Osteoblast (primary cell): Measurements from ENCODE around the gene PPP1R14B. TPM values are rescaled to one million over a fixed set of nuclear protein-coding genes. Genes with fewer than 3 reads are reported as not detected.

Experiments
- DNase-seq: peaks from one replicate; pipeline ENCODE4 v3.0.0; 2011; ENCODE audit warnings: low spot score, mixed read lengths; ENCODE audit not compliant: insufficient read length; ENCODE audit errors: missing footprints
- H2AFZ ChIP-seq: 2 replicates; pipeline ENCODE4 v1.6.0; 2011; ENCODE audit warnings: mild to moderate bottlenecking, low read length
- H3K27ac ChIP-seq: 2 replicates; pipeline ENCODE4 v1.5.1; 2011; ENCODE audit warnings: mild to moderate bottlenecking, low read depth, low read length, moderate library complexity
- H3K27me3 ChIP-seq: 2 replicates; pipeline ENCODE4 v1.6.0; 2012; ENCODE audit warnings: mild to moderate bottlenecking, control low read depth, inconsistent platforms, low read length, moderate library complexity; ENCODE audit not compliant: insufficient read depth
- H3K36me3 ChIP-seq: 2 replicates; pipeline ENCODE4 v1.5.1; 2011; ENCODE audit warnings: mild to moderate bottlenecking, low read length, control low read depth, moderate library complexity; ENCODE audit not compliant: insufficient read depth
- H3K4me1 ChIP-seq: 2 replicates; pipeline ENCODE4 v1.5.1; 2011; ENCODE audit warnings: mild to moderate bottlenecking, low read length, control low read depth, moderate library complexity; ENCODE audit not compliant: insufficient read depth
- H3K4me2 ChIP-seq: 2 replicates; pipeline ENCODE4 v1.6.0; 2011; ENCODE audit warnings: mild to moderate bottlenecking, low read length; ENCODE audit not compliant: insufficient read depth
- H3K4me3 ChIP-seq: fragments of 200-600 bp; sonication (generic); 3 replicates; pipeline ENCODE4 v1.5.1; 2012; ENCODE audit warnings: mild to moderate bottlenecking, low read length, inconsistent platforms; ENCODE audit not compliant: insufficient read depth
- H3K79me2 ChIP-seq: 2 replicates; pipeline ENCODE4 v1.6.0; 2012; ENCODE audit warnings: mild to moderate bottlenecking, low read length, control low read depth, inconsistent platforms; ENCODE audit not compliant: insufficient read depth
- H3K9me3 ChIP-seq: 2 replicates; pipeline ENCODE4 v1.5.1; 2011; ENCODE audit warnings: low read depth, low read length, control low read depth
- H4K20me1 ChIP-seq: 2 replicates; pipeline ENCODE4 v1.6.0; 2012; ENCODE audit warnings: mild to moderate bottlenecking, low read length, control low read depth; ENCODE audit not compliant: insufficient read depth
- total RNA-seq: library from RNA; depleted of rRNA; stranded (reverse); fragments of >200 nt; gene quantifications from 2 replicates; pipeline ENCODE4 v1.2.3, GENCODE V29; 2012
- TF ChIP-seq, protein P1 (sequence below): IDR thresholded peaks from 2 replicates; pipeline ENCODE4 v1.5.1; 2011; ENCODE audit warnings: mild to moderate bottlenecking, low read depth, low read length, moderate library complexity; ENCODE audit errors: extremely low read depth

PPP1R14B gene
- total RNA-seq, 1 donor, result 136 TPM

DNA sequence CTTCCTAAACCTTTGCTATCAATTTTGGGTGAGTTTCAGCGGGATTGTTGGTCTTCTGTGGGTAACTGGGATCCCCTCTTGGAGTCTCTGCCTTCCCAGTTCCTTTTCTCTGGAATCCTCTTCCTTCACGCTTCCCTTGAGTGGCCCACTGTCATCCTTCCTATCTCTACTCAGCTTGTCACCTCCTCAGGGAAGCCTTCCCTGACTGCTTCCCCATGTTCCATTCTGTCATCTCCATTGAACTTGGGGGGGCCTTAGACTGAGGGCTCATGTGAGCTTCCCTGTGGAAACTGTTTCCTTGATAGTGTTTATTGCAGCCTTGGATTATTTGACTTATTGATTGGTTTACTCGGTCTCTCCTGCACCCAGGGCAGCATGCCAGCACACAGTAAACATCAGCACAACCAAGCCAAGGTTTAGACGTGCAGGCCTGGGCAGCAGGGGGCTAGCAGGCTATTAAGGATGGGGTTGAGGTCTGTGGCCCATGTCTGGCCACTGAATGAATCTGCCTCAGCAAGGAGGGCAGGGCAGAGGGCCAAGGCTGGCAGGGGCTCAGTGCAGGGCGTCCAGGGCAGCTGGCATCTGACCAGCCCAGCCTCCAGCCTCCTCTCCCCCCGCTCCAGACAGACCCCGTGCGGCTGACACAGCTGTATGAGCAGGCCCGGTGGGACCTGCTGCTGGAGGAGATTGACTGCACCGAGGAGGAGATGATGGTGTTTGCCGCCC, 28.0 kb downstream of the PPP1R14B start:
- Histone ChIP-seq H3K27ac (no peak overlapping the region), H3K36me3 (peaks cover 5% of the 10 kb centered on the region)

GRCh38 chr11:64216879-64217278, 29.9 kb downstream of the PPP1R14B start:
- peak; percentile 29 for DNase-seq
- Histone ChIP-seq H4K20me1 (no peaks in the 10 kb centered on the region), H3K4me3 (no peak overlapping the region), H3K27me3 (no peaks in the 10 kb centered on the region), H3K27ac (no peak overlapping the region), H3K9me3 (no peaks in the 10 kb centered on the region), H3K4me2 (no peak overlapping the region), H3K36me3 (no peaks in the 10 kb centered on the region), H3K79me2 (no peaks in the 10 kb centered on the region), H2AFZ (no peak overlapping the region), H3K4me1 (no peaks in the 10 kb centered on the region)
- TF ChIP-seq, protein P1, sequence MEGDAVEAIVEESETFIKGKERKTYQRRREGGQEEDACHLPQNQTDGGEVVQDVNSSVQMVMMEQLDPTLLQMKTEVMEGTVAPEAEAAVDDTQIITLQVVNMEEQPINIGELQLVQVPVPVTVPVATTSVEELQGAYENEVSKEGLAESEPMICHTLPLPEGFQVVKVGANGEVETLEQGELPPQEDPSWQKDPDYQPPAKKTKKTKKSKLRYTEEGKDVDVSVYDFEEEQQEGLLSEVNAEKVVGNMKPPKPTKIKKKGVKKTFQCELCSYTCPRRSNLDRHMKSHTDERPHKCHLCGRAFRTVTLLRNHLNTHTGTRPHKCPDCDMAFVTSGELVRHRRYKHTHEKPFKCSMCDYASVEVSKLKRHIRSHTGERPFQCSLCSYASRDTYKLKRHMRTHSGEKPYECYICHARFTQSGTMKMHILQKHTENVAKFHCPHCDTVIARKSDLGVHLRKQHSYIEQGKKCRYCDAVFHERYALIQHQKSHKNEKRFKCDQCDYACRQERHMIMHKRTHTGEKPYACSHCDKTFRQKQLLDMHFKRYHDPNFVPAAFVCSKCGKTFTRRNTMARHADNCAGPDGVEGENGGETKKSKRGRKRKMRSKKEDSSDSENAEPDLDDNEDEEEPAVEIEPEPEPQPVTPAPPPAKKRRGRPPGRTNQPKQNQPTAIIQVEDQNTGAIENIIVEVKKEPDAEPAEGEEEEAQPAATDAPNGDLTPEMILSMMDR, result no peak

More for the DNA sequence above, 28.0 kb downstream of the PPP1R14B start:
- no peak overlapping the region for H3K4me3 ChIP-seq
- no peaks in the 10 kb centered on the region for H3K4me1 ChIP-seq
- TF ChIP-seq, protein P1, result no peak
- H4K20me1 ChIP-seq, result no peaks in the 10 kb centered on the region
- no peak overlapping the region for H3K4me2 ChIP-seq
- no peaks in the 10 kb centered on the region for H3K9me3 ChIP-seq
- no peaks in the 10 kb centered on the region for H3K27me3 ChIP-seq
- DNase-seq, result no peak
- no peaks in the 10 kb centered on the region for H3K79me2 ChIP-seq
- no peak overlapping the region for H2AFZ ChIP-seq

DNA sequence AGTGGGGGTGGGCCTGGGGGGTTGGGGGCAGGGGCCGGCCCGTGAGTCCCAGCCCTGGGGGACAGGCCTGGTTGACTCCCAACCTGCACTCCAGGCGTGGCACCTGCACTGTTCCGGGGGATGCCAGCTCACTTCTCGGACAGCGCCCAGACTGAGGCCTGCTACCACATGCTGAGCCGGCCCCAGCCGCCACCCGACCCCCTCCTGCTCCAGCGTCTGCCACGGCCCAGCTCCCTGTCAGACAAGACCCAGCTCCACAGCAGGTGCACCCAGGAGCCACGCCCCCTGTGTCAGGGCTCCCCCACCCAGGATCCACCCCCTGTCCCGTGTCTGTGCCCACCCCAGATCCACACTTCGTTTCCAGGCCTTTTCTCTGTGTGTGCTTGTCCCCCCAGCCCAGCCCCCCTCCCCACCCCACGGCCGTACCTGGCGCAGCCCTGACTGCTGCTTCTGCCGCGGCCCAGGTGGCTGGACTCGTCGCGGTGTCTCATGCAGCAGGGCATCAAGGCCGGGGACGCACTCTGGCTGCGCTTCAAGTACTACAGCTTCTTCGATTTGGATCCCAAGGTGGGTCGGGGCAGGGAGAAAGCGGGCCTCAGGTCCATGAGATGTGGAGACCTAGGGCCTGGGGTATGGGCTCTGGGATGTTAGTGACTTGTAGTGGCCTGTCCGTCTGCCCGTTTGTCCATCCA, 35.4 kb downstream of the PPP1R14B start:
- Histone ChIP-seq H2AFZ (no peak overlapping the region), H3K4me3 (no peak overlapping the region), H3K36me3 (no peaks in the 10 kb centered on the region), H4K20me1 (no peaks in the 10 kb centered on the region), H3K9me3 (no peaks in the 10 kb centered on the region), H3K27me3 (no peaks in the 10 kb centered on the region), H3K4me1 (peaks cover 6% of the 10 kb centered on the region), H3K79me2 (no peaks in the 10 kb centered on the region), H3K4me2 (no peak overlapping the region), H3K27ac (no peak overlapping the region)
- DNase-seq, result peak; percentile 48
- TF ChIP-seq, protein P1, result no peak

DNA sequence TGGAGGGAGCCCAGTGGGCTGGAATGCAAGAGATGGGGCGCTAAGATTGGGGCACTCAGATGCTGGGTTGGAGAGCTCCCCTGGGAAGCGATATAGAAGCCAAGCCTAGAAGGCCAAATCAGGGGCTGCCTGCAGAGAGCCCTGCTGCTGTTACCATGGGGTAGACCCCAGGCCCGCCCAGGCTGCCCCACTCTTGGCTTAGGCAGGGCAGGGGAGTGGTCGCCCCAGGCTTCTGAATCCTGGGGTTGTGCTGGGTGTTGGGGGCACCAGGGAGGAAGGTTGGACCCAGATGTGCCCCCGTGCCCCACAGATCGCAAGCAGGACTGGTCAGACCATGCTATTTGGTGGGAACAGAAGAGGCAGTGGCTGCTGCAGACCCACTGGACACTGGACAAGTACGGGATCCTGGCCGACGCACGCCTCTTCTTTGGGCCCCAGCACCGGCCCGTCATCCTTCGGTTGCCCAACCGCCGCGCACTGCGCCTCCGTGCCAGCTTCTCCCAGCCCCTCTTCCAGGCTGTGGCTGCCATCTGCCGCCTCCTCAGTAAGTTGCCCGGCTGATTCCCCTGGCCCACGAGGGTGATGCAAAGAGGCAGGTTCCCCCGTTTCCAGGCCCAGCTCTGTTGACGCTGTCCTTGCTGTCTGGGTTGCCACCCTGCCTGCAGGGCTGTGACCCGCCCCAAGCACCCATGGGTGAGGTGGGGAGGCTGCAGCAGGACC, 36.3 kb downstream of the PPP1R14B start:
- Histone ChIP-seq H3K4me1 (peaks cover 6% of the 10 kb centered on the region), H3K9me3 (no peaks in the 10 kb centered on the region), H3K4me3 (no peak overlapping the region), H2AFZ (no peak overlapping the region), H3K79me2 (no peaks in the 10 kb centered on the region), H3K27ac (no peak overlapping the region), H3K4me2 (no peak overlapping the region), H3K27me3 (no peaks in the 10 kb centered on the region), H4K20me1 (no peaks in the 10 kb centered on the region), H3K36me3 (peaks cover 6% of the 10 kb centered on the region)
- TF ChIP-seq, protein P1, result no peak
- peak; percentile 48 for DNase-seq
